B cell (primary cell): ENCODE data around the gene NLRP10. TPM values are rescaled to one million over a fixed set of nuclear protein-coding genes. Genes with fewer than 3 reads are reported as not detected.

Source experiments
- ATAC-seq: fragments of 200-7000 bp; cut with Tn5 transposase; one replicate; pipeline ENCODE4 v1.10.0; 2021; ENCODE audit warnings: low read depth, mild to moderate bottlenecking, moderate number of reproducible peaks, moderate library complexity
- CTCF ChIA-PET: fragments of 350-600 bp; sonication (Branson Sonifier 250); formaldehyde crosslinking; loops from one replicate; lab custom pipeline; 2021; ENCODE audit warnings: antibody characterized with exemption, inconsistent platforms; lab: Charles Lee
- POLR2A ChIA-PET: fragments of 350-600 bp; sonication (Branson Sonifier 250); formaldehyde crosslinking; loops from one replicate; lab custom pipeline; 2021; ENCODE audit warnings: antibody characterized with exemption; lab: Charles Lee
- DNase-seq: peaks from one replicate; pipeline ENCODE4 v3.0.0; 2013
- H2AFZ ChIP-seq: 2 replicates; pipeline ENCODE4 v1.6.1; 2012; ENCODE audit warnings: mild to moderate bottlenecking, low read depth, low read length; ENCODE audit not compliant: insufficient read depth, poor library complexity, severe bottlenecking
- H3K27ac ChIP-seq, 2 donors: 1 replicate in 1 of 2; 2 replicates in 1 of 2; pipeline ENCODE4 v1.5.1; 2012 to 2013; ENCODE audit warnings: low read length in 2 of 2, mild to moderate bottlenecking in 2 of 2, moderate library complexity in 1 of 2
- H3K27me3 ChIP-seq, 4 experiments: fragments of 200-600 bp in 1 of 4; sonication (generic) in 1 of 4; replicated peaks in 1 of 4; 1 replicate in 2 of 4; 2 replicates in 2 of 4; pipeline versions ENCODE4 v1.6.1 to v1.7.0; 2013 to 2016; ENCODE audit warnings: low read length in 3 of 4, mild to moderate bottlenecking in 2 of 4, mixed read lengths in 1 of 4, moderate library complexity in 1 of 4; ENCODE audit not compliant: insufficient read depth in 4 of 4, control insufficient read depth in 3 of 4; ENCODE audit errors: control extremely low read depth in 1 of 4
- H3K36me3 ChIP-seq, 2 experiments: replicated peaks in 1 of 2; 1 replicate in 1 of 2; 2 replicates in 1 of 2; pipeline versions ENCODE4 v1.6.1 to v1.7.1; 2013; ENCODE audit warnings: low read length in 1 of 2; ENCODE audit not compliant: insufficient read depth in 2 of 2, control insufficient read depth in 1 of 2; ENCODE audit errors: control extremely low read depth in 1 of 2, extremely low read depth in 1 of 2
- H3K4me1 ChIP-seq, 2 donors: fragments of 200-600 bp in 1 of 2; sonication (generic) in 1 of 2; 1 replicate in 1 of 2; 2 replicates in 1 of 2; pipeline versions ENCODE4 v1.5.1 to v1.6.1; 2013 to 2017; ENCODE audit warnings: low read length in 2 of 2; ENCODE audit not compliant: control insufficient read depth in 2 of 2, insufficient read depth in 2 of 2
- H3K4me2 ChIP-seq: replicated peaks from 2 replicates; pipeline ENCODE3; 2012; ENCODE audit warnings: mild to moderate bottlenecking, low read depth, low read length; ENCODE audit not compliant: poor library complexity, severe bottlenecking
- H3K4me3 ChIP-seq, 5 experiments: fragments of 200-600 bp in 1 of 5; sonication (generic) in 1 of 5; 1 replicate in 3 of 5; 2 replicates in 2 of 5; pipeline versions ENCODE4 v1.5.1 to v1.7.0; 2011 to 2016; ENCODE audit warnings: low read length in 4 of 5, mild to moderate bottlenecking in 4 of 5, low read depth in 2 of 5, control low read depth in 1 of 5, moderate library complexity in 1 of 5; ENCODE audit not compliant: insufficient read depth in 1 of 5; ENCODE audit errors: control extremely low read depth in 1 of 5, extremely low read depth in 1 of 5
- H3K79me2 ChIP-seq: fragments of 200-600 bp; sonication (generic); one replicate; pipeline ENCODE4 v1.6.0; 2016; ENCODE audit warnings: low read length; ENCODE audit not compliant: control insufficient read depth, insufficient read depth
- H3K9ac ChIP-seq: fragments of 200-600 bp; sonication (generic); 2 replicates; pipeline ENCODE4 v1.6.1; 2017; ENCODE audit warnings: mild to moderate bottlenecking, low read length, moderate library complexity
- H3K9me3 ChIP-seq, 3 donors: one replicate each; pipeline versions ENCODE4 v1.6.1 to v1.7.1; 2013; ENCODE audit warnings: low read length in 2 of 3; ENCODE audit not compliant: control insufficient read depth in 2 of 3, insufficient read depth in 1 of 3; ENCODE audit errors: control extremely low read depth in 1 of 3
- H4K20me1 ChIP-seq: 2 replicates; pipeline ENCODE4 v1.6.0; 2012; ENCODE audit warnings: mild to moderate bottlenecking, low read length; ENCODE audit not compliant: insufficient read depth, control insufficient read depth, poor library complexity, severe bottlenecking
- H3K27ac Mint-ChIP-seq: one replicate; pipeline ENCODE4 v1.8.0; 2021; ENCODE audit warnings: mixed read lengths
- H3K27me3 Mint-ChIP-seq: one replicate; pipeline ENCODE4 v1.8.0; 2021; ENCODE audit warnings: mixed read lengths
- H3K4me1 Mint-ChIP-seq: one replicate; pipeline ENCODE4 v1.8.0; 2021; ENCODE audit warnings: mixed read lengths
- H3K4me3 Mint-ChIP-seq: one replicate; pipeline ENCODE4 v1.8.0; 2021; ENCODE audit warnings: mixed read lengths
- H3K9me3 Mint-ChIP-seq: one replicate; pipeline ENCODE4 v1.8.0; 2022; ENCODE audit warnings: mixed read lengths; ENCODE audit not compliant: insufficient read depth
- CTCF ChIP-seq: fragments of 200-600 bp; IDR thresholded peaks from one replicate; pipeline ENCODE4 v1.8.0; 2022; ENCODE audit warnings: antibody characterized with exemption, mild to moderate bottlenecking
- EZH2 ChIP-seq: IDR thresholded peaks from 2 replicates; pipeline ENCODE4 v1.6.1; 2012; ENCODE audit warnings: borderline replicate concordance, low read depth, mild to moderate bottlenecking, moderate library complexity, low read length; ENCODE audit not compliant: insufficient read depth, poor library complexity, severe bottlenecking
- WGBS: methylation state at CpG from one replicate; pipeline ENCODE4 v1.1.5; 2013; ENCODE audit warnings: missing lambda C conversion rate; ENCODE audit not compliant: insufficient coverage; 5-methylcytosine and 5-hydroxymethylcytosine counted together
- intact Hi-C: fragments of 100-400 bp; cut with micrococcal nuclease; formaldehyde crosslinking; loops from one replicate; pipeline ENCODE4 v1.10.0; 2022
- polyA plus RNA-seq: library from polyadenylated mRNA; depleted of rRNA; stranded (reverse); fragments of >200 nt; gene quantifications from 2 replicates; pipeline ENCODE4 v1.2.3, GENCODE V29; 2012
- total RNA-seq, 2 donors: library from RNA; stranded (reverse); fragments of 120-200 nt in 1 of 2; gene quantifications; 1 replicate in 1 of 2; 2 replicates in 1 of 2; pipeline versions ENCODE4 v1.2.3 to v1.2.4, GENCODE V29; 2013 to 2022

Gene NLRP10
- total and polyA plus RNA-seq, 2 donors (not counting 1 experiment from before 2014, with no cell fraction given): not detected

- no peaks in the 10 kb centered on the region for H3K9me3 ChIP-seq
- intact Hi-C loops: no loop called here
- ChIA-PET CTCF (interaction anchor here (0.7 kb wide), 2 partner anchors 26 to 1754 kb away, joined by 3 read pairs; no protein-coding TSS in a partner anchor), POLR2A (no interaction called here)
- WGBS: no CpG with 5 or more reads among the region's 2 CpGs
- no peaks in the 10 kb centered on the region for H4K20me1 ChIP-seq
- Mint-ChIP-seq H3K9me3 (no peaks in the 10 kb centered on the region), H3K4me1 (no peaks in the 10 kb centered on the region), H3K4me3 (no peak overlapping the region), H3K27ac (no peak overlapping the region), H3K27me3 (peaks cover 39% of the 10 kb centered on the region)
- H3K36me3 ChIP-seq: no peaks in the 10 kb centered on the region
- no peak overlapping the region for H3K4me2 ChIP-seq
- no peak for TF ChIP-seq EZH2
- no peak for TF ChIP-seq CTCF
- no peak for DNase-seq
- no peak overlapping the region for H3K27ac ChIP-seq
- H3K4me3 ChIP-seq: no peak overlapping the region
- H3K79me2 ChIP-seq: no peaks in the 10 kb centered on the region
- no peaks in the 10 kb centered on the region for H3K4me1 ChIP-seq
- ATAC-seq: no peak
- H3K9ac ChIP-seq: no peak overlapping the region
- H2AFZ ChIP-seq: no peak overlapping the region
- peaks cover 0 to 8% (median 7%) of the 10 kb centered on the region in 4 experiments for H3K27me3 ChIP-seq
Observed at GRCh38 chr11:7968686-7969085, 3.4 kb upstream of the NLRP10 start.

DNA sequence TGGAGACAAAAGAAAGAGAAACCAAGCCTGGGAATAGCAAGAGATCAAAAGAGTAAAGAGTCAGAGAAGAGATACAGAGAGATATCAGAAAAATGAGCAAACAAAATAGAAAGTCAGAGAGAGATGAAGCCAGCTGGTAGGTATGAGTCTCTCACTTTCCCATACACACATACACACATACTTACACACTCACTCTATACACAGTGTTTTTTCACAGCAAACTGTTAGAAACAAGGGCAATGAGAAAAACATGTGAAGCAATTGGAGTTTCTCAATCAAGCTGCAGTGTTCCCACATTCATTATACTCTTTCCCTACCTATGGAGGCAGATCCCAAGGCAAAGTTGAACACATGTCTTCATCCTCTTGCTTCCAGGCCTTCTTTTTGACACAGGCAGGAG is 2.6 kb upstream of the NLRP10 start:
- Histone ChIP-seq H3K27me3 (peaks cover 0 to 8% (median 7%) of the 10 kb centered on the region in 4 experiments), H3K9me3 (no peaks in the 10 kb centered on the region), H4K20me1 (no peaks in the 10 kb centered on the region), H3K9ac (no peak overlapping the region), H3K4me1 (no peaks in the 10 kb centered on the region), H2AFZ (no peak overlapping the region), H3K36me3 (no peaks in the 10 kb centered on the region), H3K4me2 (no peak overlapping the region), H3K27ac (no peak overlapping the region), H3K79me2 (no peaks in the 10 kb centered on the region), H3K4me3 (no peak overlapping the region)
- peaks cover 43% of the 10 kb centered on the region for H3K27me3 Mint-ChIP-seq
- intact Hi-C loops: no loop called here
- no peaks in the 10 kb centered on the region for H3K9me3 Mint-ChIP-seq
- ATAC-seq: no peak
- H3K4me3 Mint-ChIP-seq: no peak overlapping the region
- no peak overlapping the region for H3K27ac Mint-ChIP-seq
- no peaks in the 10 kb centered on the region for H3K4me1 Mint-ChIP-seq
- no peak for DNase-seq
- ChIA-PET POLR2A (no interaction called here), CTCF (no interaction called here)
- TF ChIP-seq EZH2 (no peak), CTCF (no peak)
